Activated T-helper 2 cell treated with anti-CD3 and anti-CD28 coated beads, Interferon-gamma antibody, Interleukin-2, Interleukin-4, amounts not matched to agents 10 μg/mL and 5 μg/mL and 100 μg/mL, durations not matched to agents 14 hours and 24 hours and 36 hours (primary cell): ENCODE measurements around the gene MEX3D. TPM values are rescaled to one million over a fixed set of nuclear protein-coding genes. Genes with fewer than 3 reads are reported as not detected.

Experiments
- DNase-seq: peaks from one replicate; pipeline ENCODE4 v3.0.0; 2021; ENCODE audit warnings: low spot score
- H3K27ac Mint-ChIP-seq: one replicate; pipeline ENCODE4 v1.8.0; 2021; ENCODE audit warnings: mixed read lengths
- H3K27me3 Mint-ChIP-seq: one replicate; pipeline ENCODE4 v1.8.0; 2021; ENCODE audit warnings: low read depth, mixed read lengths
- H3K36me3 Mint-ChIP-seq: one replicate; pipeline ENCODE4 v1.8.0; 2021; ENCODE audit warnings: low read depth, mixed read lengths
- H3K4me1 Mint-ChIP-seq: one replicate; pipeline ENCODE4 v1.8.0; 2021; ENCODE audit warnings: low read depth, mixed read lengths
- H3K4me3 Mint-ChIP-seq: one replicate; pipeline ENCODE4 v1.8.0; 2021; ENCODE audit warnings: low read depth, mild to moderate bottlenecking, moderate library complexity, mixed read lengths
- H3K9me3 Mint-ChIP-seq: one replicate; pipeline ENCODE4 v1.8.0; 2021; ENCODE audit warnings: mixed read lengths
- intact Hi-C: fragments of 100-400 bp; cut with micrococcal nuclease; formaldehyde crosslinking; loops from one replicate; pipeline ENCODE4 v1.15.1; 2023
- total RNA-seq: library from RNA; stranded (reverse); gene quantifications from 2 replicates; pipeline ENCODE4 v1.2.3, GENCODE V29; 2022

MEX3D gene
- total RNA-seq, 1 donor from 2014 or later = 15.4 TPM

- H3K36me3 Mint-ChIP-seq = peaks cover 30% of the 10 kb centered on the region
These were observed 23.4 kb upstream of the MEX3D start for GRCh38 chr19:1591421-1592023.

GRCh38 chr19:1590641-1591397, 22.7 kb upstream of the MEX3D start:
- Mint-ChIP-seq H3K27me3 (no peaks in the 10 kb centered on the region), H3K9me3 (no peaks in the 10 kb centered on the region), H3K27ac (peak overlapping the region; percentile 84), H3K4me1 (peaks cover 18% of the 10 kb centered on the region), H3K36me3 (peaks cover 34% of the 10 kb centered on the region), H3K4me3 (peak overlapping the region; percentile 88)
- intact Hi-C loops = loop anchor here (5.0 kb wide), 1 partner anchor 61 kb away; the partner anchor contains the start of gene TCF3
- no peak for DNase-seq

More at GRCh38 chr19:1591421-1592023, 23.4 kb upstream of the MEX3D start:
- no peak for DNase-seq
- H3K27ac Mint-ChIP-seq = peak overlapping the region; percentile 84
- no peaks in the 10 kb centered on the region for H3K9me3 Mint-ChIP-seq
- no peaks in the 10 kb centered on the region for H3K27me3 Mint-ChIP-seq
- intact Hi-C loops = loop anchor here (1.0 to 5.0 kb wide), 2 partner anchors 14 to 61 kb away; partner anchors contain the start of genes TCF3 and UQCR11
- H3K4me3 Mint-ChIP-seq = peak overlapping the region; percentile 88
- peaks cover 18% of the 10 kb centered on the region for H3K4me1 Mint-ChIP-seq

GRCh38 chr19:1587872-1588271, 19.7 kb upstream of the MEX3D start:
- no peak overlapping the region for H3K27ac Mint-ChIP-seq
- intact Hi-C loops = no loop called here
- H3K9me3 Mint-ChIP-seq = no peaks in the 10 kb centered on the region
- DNase-seq = no peak
- no peaks in the 10 kb centered on the region for H3K27me3 Mint-ChIP-seq
- peaks cover 49% of the 10 kb centered on the region for H3K36me3 Mint-ChIP-seq
- H3K4me3 Mint-ChIP-seq = no peak overlapping the region
- H3K4me1 Mint-ChIP-seq = peaks cover 16% of the 10 kb centered on the region

GRCh38 chr19:1585243-1585580, 17.1 kb upstream of the MEX3D start:
- intact Hi-C loops = no loop called here
- Mint-ChIP-seq H3K27ac (no peak overlapping the region), H3K4me3 (no peak overlapping the region), H3K27me3 (no peaks in the 10 kb centered on the region), H3K9me3 (no peaks in the 10 kb centered on the region), H3K36me3 (peaks cover 60% of the 10 kb centered on the region), H3K4me1 (peaks cover 6% of the 10 kb centered on the region)
- no peak for DNase-seq

- H3K27me3 Mint-ChIP-seq = no peaks in the 10 kb centered on the region
- no peak overlapping the region for H3K4me3 Mint-ChIP-seq
- H3K9me3 Mint-ChIP-seq = no peaks in the 10 kb centered on the region
- DNase-seq = no peak
- H3K27ac Mint-ChIP-seq = no peak overlapping the region
- H3K36me3 Mint-ChIP-seq = peaks cover 64% of the 10 kb centered on the region
- intact Hi-C loops = no loop called here
- H3K4me1 Mint-ChIP-seq = peaks cover 5% of the 10 kb centered on the region
These were observed 16.5 kb upstream of the MEX3D start for GRCh38 chr19:1584500-1585242.

GRCh38 chr19:1582201-1582600, 14.1 kb upstream of the MEX3D start:
- H3K4me3 Mint-ChIP-seq = no peak overlapping the region
- H3K4me1 Mint-ChIP-seq = no peaks in the 10 kb centered on the region
- peaks cover 60% of the 10 kb centered on the region for H3K36me3 Mint-ChIP-seq
- intact Hi-C loops = no loop called here
- H3K27ac Mint-ChIP-seq = no peak overlapping the region
- H3K9me3 Mint-ChIP-seq = no peaks in the 10 kb centered on the region
- DNase-seq = no peak
- no peaks in the 10 kb centered on the region for H3K27me3 Mint-ChIP-seq

- intact Hi-C loops = no loop called here
- DNase-seq = no peak
- H3K27me3 Mint-ChIP-seq = no peaks in the 10 kb centered on the region
- no peak overlapping the region for H3K4me3 Mint-ChIP-seq
- H3K9me3 Mint-ChIP-seq = no peaks in the 10 kb centered on the region
- no peaks in the 10 kb centered on the region for H3K4me1 Mint-ChIP-seq
- H3K27ac Mint-ChIP-seq = no peak overlapping the region
- peaks cover 54% of the 10 kb centered on the region for H3K36me3 Mint-ChIP-seq
These were observed 12.8 kb upstream of the MEX3D start for GRCh38 chr19:1580957-1581356.

GRCh38 chr19:1580382-1580781, 12.3 kb upstream of the MEX3D start:
- Mint-ChIP-seq H3K27me3 (no peaks in the 10 kb centered on the region), H3K4me1 (no peaks in the 10 kb centered on the region), H3K9me3 (no peaks in the 10 kb centered on the region), H3K36me3 (peaks cover 52% of the 10 kb centered on the region), H3K27ac (no peak overlapping the region), H3K4me3 (no peak overlapping the region)
- intact Hi-C loops = no loop called here
- DNase-seq = no peak

- Mint-ChIP-seq H3K27me3 (no peaks in the 10 kb centered on the region), H3K9me3 (no peaks in the 10 kb centered on the region), H3K27ac (no peak overlapping the region), H3K36me3 (peaks cover 44% of the 10 kb centered on the region), H3K4me1 (no peaks in the 10 kb centered on the region), H3K4me3 (no peak overlapping the region)
- no peak for DNase-seq
- intact Hi-C loops = no loop called here
These were observed 11.1 kb upstream of the MEX3D start for GRCh38 chr19:1579222-1579621.

- Mint-ChIP-seq H3K36me3 (peaks cover 37% of the 10 kb centered on the region), H3K27me3 (no peaks in the 10 kb centered on the region), H3K27ac (no peak overlapping the region), H3K4me1 (no peaks in the 10 kb centered on the region), H3K9me3 (no peaks in the 10 kb centered on the region), H3K4me3 (no peak overlapping the region)
- intact Hi-C loops = no loop called here
- DNase-seq = no peak
These were observed 9.9 kb upstream of the MEX3D start for GRCh38 chr19:1577929-1578618.

GRCh38 chr19:1577090-1577928, 9.2 kb upstream of the MEX3D start:
- H3K36me3 Mint-ChIP-seq = peaks cover 32% of the 10 kb centered on the region
- no peaks in the 10 kb centered on the region for H3K27me3 Mint-ChIP-seq
- H3K27ac Mint-ChIP-seq = no peak overlapping the region
- intact Hi-C loops = no loop called here
- H3K4me3 Mint-ChIP-seq = no peak overlapping the region
- no peaks in the 10 kb centered on the region for H3K9me3 Mint-ChIP-seq
- no peaks in the 10 kb centered on the region for H3K4me1 Mint-ChIP-seq
- DNase-seq = no peak
